ENCODE data around the gene TMEM181.

DNA sequence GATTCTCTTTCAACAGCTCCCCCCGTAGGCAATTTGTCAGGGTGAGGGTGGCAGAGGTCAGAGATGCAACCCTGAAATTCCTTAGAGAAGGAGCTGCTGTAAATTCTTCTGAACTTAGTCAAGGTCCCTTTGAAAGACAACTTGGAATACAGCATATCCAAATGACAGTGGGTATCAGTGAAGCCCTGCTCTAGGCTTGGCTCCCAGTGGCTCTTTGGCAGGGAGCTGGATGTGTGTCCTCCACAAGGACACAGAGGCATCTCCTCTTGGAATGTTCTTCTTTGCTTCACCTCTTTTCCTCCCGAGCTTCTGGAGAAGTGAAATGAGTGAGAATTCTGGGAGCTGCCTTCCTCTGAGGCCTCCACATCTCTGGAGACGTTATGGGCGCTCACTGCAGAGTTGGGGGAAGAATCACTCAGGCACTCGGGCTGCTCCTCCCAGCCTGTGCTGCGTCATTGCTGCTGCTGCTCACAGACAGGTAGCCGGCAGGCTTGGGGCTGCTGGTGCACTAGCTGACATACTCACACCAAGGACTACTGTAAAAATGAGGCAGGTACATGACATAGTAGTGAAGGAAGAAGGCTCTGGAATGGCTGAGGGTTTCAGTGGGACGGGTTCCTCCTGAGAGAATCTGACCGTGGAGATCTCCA is 50.6 kb downstream of the TMEM181 start:
- TF ChIP-seq, protein P1, sequence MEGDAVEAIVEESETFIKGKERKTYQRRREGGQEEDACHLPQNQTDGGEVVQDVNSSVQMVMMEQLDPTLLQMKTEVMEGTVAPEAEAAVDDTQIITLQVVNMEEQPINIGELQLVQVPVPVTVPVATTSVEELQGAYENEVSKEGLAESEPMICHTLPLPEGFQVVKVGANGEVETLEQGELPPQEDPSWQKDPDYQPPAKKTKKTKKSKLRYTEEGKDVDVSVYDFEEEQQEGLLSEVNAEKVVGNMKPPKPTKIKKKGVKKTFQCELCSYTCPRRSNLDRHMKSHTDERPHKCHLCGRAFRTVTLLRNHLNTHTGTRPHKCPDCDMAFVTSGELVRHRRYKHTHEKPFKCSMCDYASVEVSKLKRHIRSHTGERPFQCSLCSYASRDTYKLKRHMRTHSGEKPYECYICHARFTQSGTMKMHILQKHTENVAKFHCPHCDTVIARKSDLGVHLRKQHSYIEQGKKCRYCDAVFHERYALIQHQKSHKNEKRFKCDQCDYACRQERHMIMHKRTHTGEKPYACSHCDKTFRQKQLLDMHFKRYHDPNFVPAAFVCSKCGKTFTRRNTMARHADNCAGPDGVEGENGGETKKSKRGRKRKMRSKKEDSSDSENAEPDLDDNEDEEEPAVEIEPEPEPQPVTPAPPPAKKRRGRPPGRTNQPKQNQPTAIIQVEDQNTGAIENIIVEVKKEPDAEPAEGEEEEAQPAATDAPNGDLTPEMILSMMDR (IDR thresholded peaks at IDR 0.05) = no peak
- TF ChIP-seq POLR2A (IDR thresholded peaks at IDR 0.05) = no peak

Measured in right lobe of liver (tissue), 4 donors.